ENCODE measurements around the gene RAB9A. TPM values are rescaled to one million over a fixed set of nuclear protein-coding genes. Genes with fewer than 3 reads are reported as not detected.
A peak's percentile ranks its signal among the peaks of the same experiment; 100 is the strongest.

RAB9A gene
- total and polyA plus RNA-seq, 9 of the 15 experiments (the other 6 are each of a cell fraction or from before 2014, with no cell fraction given), result 13.5 to 20.8 (median 17.7) TPM

DNA sequence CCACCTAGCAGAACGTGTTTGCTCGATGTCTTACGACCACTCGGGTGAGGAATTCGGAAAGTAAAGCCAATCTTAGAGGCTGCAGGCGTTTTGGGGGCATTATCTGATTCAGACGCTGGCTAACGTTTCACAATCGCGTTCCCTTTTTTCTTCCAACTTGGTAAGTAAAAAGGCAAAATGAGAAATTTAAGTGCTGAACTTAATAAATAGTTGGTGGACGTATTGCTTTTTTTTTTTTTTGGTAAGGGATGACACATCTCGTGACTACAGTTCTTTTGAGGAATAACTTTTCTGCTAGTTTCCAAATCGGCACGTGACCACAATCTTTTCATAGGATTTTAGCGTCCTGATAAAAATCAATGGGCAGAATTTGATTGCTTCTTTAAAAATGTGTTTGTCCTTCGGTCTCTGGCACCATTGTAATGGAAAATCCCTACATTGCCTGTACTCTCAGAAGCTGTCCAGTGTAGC, 848 bp downstream of the RAB9A start (continued):
- TF ChIP-seq, protein P1, sequence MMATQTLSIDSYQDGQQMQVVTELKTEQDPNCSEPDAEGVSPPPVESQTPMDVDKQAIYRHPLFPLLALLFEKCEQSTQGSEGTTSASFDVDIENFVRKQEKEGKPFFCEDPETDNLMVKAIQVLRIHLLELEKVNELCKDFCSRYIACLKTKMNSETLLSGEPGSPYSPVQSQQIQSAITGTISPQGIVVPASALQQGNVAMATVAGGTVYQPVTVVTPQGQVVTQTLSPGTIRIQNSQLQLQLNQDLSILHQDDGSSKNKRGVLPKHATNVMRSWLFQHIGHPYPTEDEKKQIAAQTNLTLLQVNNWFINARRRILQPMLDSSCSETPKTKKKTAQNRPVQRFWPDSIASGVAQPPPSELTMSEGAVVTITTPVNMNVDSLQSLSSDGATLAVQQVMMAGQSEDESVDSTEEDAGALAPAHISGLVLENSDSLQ (IDR thresholded peaks at IDR 0.05), result no peak
- TF ChIP-seq THRAP3 (IDR thresholded peaks at IDR 0.05; ENCODE audit: borderline replicate concordance) (no peak), BACH1 (tag; IDR thresholded peaks at IDR 0.05) (no peak), HES1 (IDR thresholded peaks at IDR 0.05; ENCODE audit: low read depth) (no peak), HDGF (IDR thresholded peaks at IDR 0.05) (no peak), TBL1XR1 (IDR thresholded peaks at IDR 0.05; ENCODE audit: low read length in 2 of 2) (no peak), ZNF79 (CRISPR knock-in tag; IDR thresholded peaks at IDR 0.05; ENCODE audit: low read depth) (no peak), ZNF668 (CRISPR knock-in tag; IDR thresholded peaks at IDR 0.05) (no peak), AFF1 (IDR thresholded peaks at IDR 0.05; ENCODE audit: low read depth in 1 of 2, partially characterized antibody in 2 of 2) (no peak), HDAC2 (IDR thresholded peaks at IDR 0.05) (no peak), TEAD1 (CRISPR knock-in tag; IDR thresholded peaks at IDR 0.05) (no peak), SMARCA4 (IDR thresholded peaks at IDR 0.05) (no peak; the same call in 1 of the 2 replicates), GTF2B (IDR thresholded peaks at IDR 0.05; ENCODE audit: extremely low read depth, insufficient read length) (no peak), TCF7 (IDR thresholded peaks at IDR 0.05; ENCODE audit: borderline replicate concordance) (no peak), CBX5 (IDR thresholded peaks at IDR 0.05; ENCODE audit: borderline replicate concordance, low read depth) (no peak), DPF2 (IDR thresholded peaks at IDR 0.05) (peak; percentile 16; the same call in 1 of the 2 replicates), GTF2E2 (tag; IDR thresholded peaks at IDR 0.05) (no peak), CREB1 (IDR thresholded peaks at IDR 0.05) (no peak), CREB1 (CRISPR knock-in tag; IDR thresholded peaks at IDR 0.05) (no peak), ZNF77 (CRISPR knock-in tag; IDR thresholded peaks at IDR 0.05) (no peak), CEBPG (CRISPR knock-in tag; IDR thresholded peaks at IDR 0.05) (no peak), CEBPG (tag; conservative IDR thresholded peaks at IDR 0.05 in 1 of 2, IDR thresholded peaks at IDR 0.05 in 1 of 2) (peak in 1 of 2 experiments; percentile 43; a peak in 1 of 4 replicates), NCOA6 (IDR thresholded peaks at IDR 0.05) (no peak)
- TF ChIP-seq, protein P2, sequence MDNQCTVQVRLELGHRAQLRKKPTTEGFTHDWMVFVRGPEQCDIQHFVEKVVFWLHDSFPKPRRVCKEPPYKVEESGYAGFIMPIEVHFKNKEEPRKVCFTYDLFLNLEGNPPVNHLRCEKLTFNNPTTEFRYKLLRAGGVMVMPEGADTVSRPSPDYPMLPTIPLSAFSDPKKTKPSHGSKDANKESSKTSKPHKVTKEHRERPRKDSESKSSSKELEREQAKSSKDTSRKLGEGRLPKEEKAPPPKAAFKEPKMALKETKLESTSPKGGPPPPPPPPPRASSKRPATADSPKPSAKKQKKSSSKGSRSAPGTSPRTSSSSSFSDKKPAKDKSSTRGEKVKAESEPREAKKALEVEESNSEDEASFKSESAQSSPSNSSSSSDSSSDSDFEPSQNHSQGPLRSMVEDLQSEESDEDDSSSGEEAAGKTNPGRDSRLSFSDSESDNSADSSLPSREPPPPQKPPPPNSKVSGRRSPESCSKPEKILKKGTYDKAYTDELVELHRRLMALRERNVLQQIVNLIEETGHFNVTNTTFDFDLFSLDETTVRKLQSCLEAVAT (IDR thresholded peaks at IDR 0.05), result peak in 1 of 2 experiments; percentile 16; a peak in 1 of 4 replicates
